Measurements from ENCODE around the gene SIRT1. TPM values are rescaled to one million over a fixed set of nuclear protein-coding genes. Genes with fewer than 3 reads are reported as not detected.

Gene SIRT1
- total and polyA plus RNA-seq, 9 of the 15 experiments (the other 6 are each of a cell fraction or from before 2014, with no cell fraction given) = 7.8 to 25.8 (median 19.1) TPM

DNA sequence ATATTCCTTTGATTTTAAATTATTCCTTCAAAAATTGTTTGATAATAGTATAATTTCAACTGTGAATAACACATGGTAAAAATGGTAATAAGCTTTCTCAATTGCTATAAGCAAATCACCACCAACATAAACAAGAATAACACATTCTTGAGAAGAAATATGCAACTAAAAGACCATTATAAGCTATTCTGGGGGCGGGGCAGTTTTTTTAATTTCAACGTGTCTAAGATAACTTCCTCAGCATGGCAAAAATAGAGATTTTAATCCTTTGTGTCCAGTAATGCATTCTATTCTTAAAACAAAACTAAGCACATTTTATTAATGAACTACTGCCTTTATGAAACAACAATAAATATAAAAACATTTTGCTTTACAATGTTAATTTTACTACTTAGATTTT, 48.0 kb upstream of the SIRT1 start:
- Histone ChIP-seq H3K79me2 (ENCODE audit: control insufficient read depth, insufficient read depth, low read length) (peaks cover 52% of the 10 kb centered on the region), H3K9me3 (replicated peaks; ENCODE audit: control insufficient read depth, insufficient read depth, low read depth, low read length) (no peaks in the 10 kb centered on the region; the same call in 1 of the 2 replicates), H3K27ac (ENCODE audit: extremely low read depth, low read depth, low read length) (peak overlapping the region; percentile 43; the same call in 2 of the 3 replicates), H3K9me1 (ENCODE audit: control insufficient read depth, insufficient read depth, low read length) (no peaks in the 10 kb centered on the region), H3K36me3 (ENCODE audit: control insufficient read depth, insufficient read depth, low read length) (no peaks in the 10 kb centered on the region; the same call in 2 of the 3 replicates), H3K27me3 (ENCODE audit: control insufficient read depth in 2 of 2, insufficient read depth in 2 of 2, low read length in 2 of 2) (no peaks in the 10 kb centered on the region), H3K4me1 (replicated peaks in 1 of 2; ENCODE audit: control insufficient read depth in 2 of 2, insufficient read depth in 2 of 2, low read length in 2 of 2) (no peaks in the 10 kb centered on the region; a peak in 1 of 5 replicates), H3K9ac (ENCODE audit: insufficient read depth in 1 of 2, low read depth in 2 of 2, low read length in 2 of 2) (peak overlapping the region in 1 of 2 experiments; percentile 58; a peak in 2 of 4 replicates), H3K4me3 (peak overlapping the region; percentile 23), H3K4me2 (ENCODE audit: insufficient read depth, low read length) (peak overlapping the region; percentile 59), H4K20me1 (replicated peaks; ENCODE audit: control insufficient read depth, insufficient read depth, low read length) (no peaks in the 10 kb centered on the region), H2AFZ (ENCODE audit: low read depth, low read length) (peak overlapping the region; percentile 78)
- CTCF ChIA-PET (ENCODE audit: low intra/inter-chr PET ratio) = no interaction called here
- DNase-seq (ENCODE audit: extremely low read depth in 1 of 4, low spot score in 3 of 4) (peak in 1 of 4 experiments; percentile 36), ATAC-seq (0 out of 3 replicates have a peak, but pooled peaks have one; percentile 7), FAIRE-seq (no peak)
- WGBS (ENCODE audit: insufficient coverage, low coverage, missing lambda C conversion rate) = 0% methylated on average over 2 of the region's 2 CpGs
- in situ Hi-C loops (cut with MboI) = no loop called here
- TF ChIP-seq GATAD2B (IDR thresholded peaks at IDR 0.05; ENCODE audit: borderline replicate concordance) = peak; percentile 60; the same call in 1 of the 2 replicates
- TF ChIP-seq ZNF318 (IDR thresholded peaks at IDR 0.05; ENCODE audit: borderline replicate concordance in 1 of 2, low read depth in 1 of 2) = 0 out of 4 replicates have a peak, but pooled peaks of 1 of the 2 experiments have one; percentile 37
- no peak for TF ChIP-seq CLOCK (CRISPR knock-in tag; IDR thresholded peaks at IDR 0.05; ENCODE audit: borderline replicate concordance)
- POLR2A ChIA-PET = interaction anchor here (0.6 to 1.8 kb wide), 5 partner anchors 9 to 1766 kb away, joined by 3 to 4 read pairs (median 3); no protein-coding TSS in a partner anchor
- intact Hi-C loops (cut with micrococcal nuclease) = loop anchor here (2.0 kb wide), 1 partner anchor 48 kb away; no protein-coding TSS in a partner anchor
- no TSS peak for BruUV-seq (replicated peaks)

Measured in K562 (cell line).